Measurements from ENCODE around the gene SLC12A4. TPM values are rescaled to one million over a fixed set of nuclear protein-coding genes. Genes with fewer than 3 reads are reported as not detected.

The SLC12A4 gene
- total and polyA plus RNA-seq, 2 of the 13 experiments (the other 11 are each of a cell fraction or from before 2014, with no cell fraction given) = 65.1 to 84.3 TPM

- no peak for TF ChIP-seq ZNF597 (CRISPR knock-in tag; IDR thresholded peaks at IDR 0.05)
- no peak for TF ChIP-seq ZNF782 (CRISPR knock-in tag; IDR thresholded peaks at IDR 0.05; ENCODE audit: borderline replicate concordance)
- no peak for TF ChIP-seq ZSCAN5A (CRISPR knock-in tag; IDR thresholded peaks at IDR 0.05; ENCODE audit: borderline replicate concordance)
- peak; percentile 33 for TF ChIP-seq ZNF781 (CRISPR knock-in tag; IDR thresholded peaks at IDR 0.05; ENCODE audit: borderline replicate concordance, not compliant biosample characterization)
- no peak for TF ChIP-seq ZNF33A (CRISPR knock-in tag; IDR thresholded peaks at IDR 0.05; ENCODE audit: borderline replicate concordance)
- no peak for TF ChIP-seq SIX1 (CRISPR knock-in tag; IDR thresholded peaks at IDR 0.05; ENCODE audit: borderline replicate concordance)
- TF ChIP-seq PLRG1 (conservative IDR thresholded peaks at IDR 0.05) = no peak
- TF ChIP-seq PRPF4 (IDR thresholded peaks at IDR 0.05; ENCODE audit: low read depth, low read length, poor library complexity, severe bottlenecking) = no peak
- no peak for TF ChIP-seq RXRB (CRISPR knock-in tag; IDR thresholded peaks at IDR 0.05; ENCODE audit: borderline replicate concordance)
- no peak for TF ChIP-seq ZNF569 (CRISPR knock-in tag; IDR thresholded peaks at IDR 0.05; ENCODE audit: borderline replicate concordance)
- no peak for TF ChIP-seq HNRNPLL (IDR thresholded peaks at IDR 0.05; ENCODE audit: low read depth, low read length, poor library complexity, severe bottlenecking)
- TF ChIP-seq ZMYM2 (CRISPR knock-in tag; IDR thresholded peaks at IDR 0.05) = no peak
- no peak; the same call in 1 of the 2 replicates for TF ChIP-seq SPEN (CRISPR knock-in tag; IDR thresholded peaks at IDR 0.05; ENCODE audit: low read depth)
- no peak for TF ChIP-seq HMG20A (CRISPR knock-in tag; IDR thresholded peaks at IDR 0.05; ENCODE audit: borderline replicate concordance)
- TF ChIP-seq TBX3 (IDR thresholded peaks at IDR 0.05; ENCODE audit: borderline replicate concordance) = no peak
- peak; percentile 48; the same call in 1 of the 2 replicates for TF ChIP-seq ZNF296 (CRISPR knock-in tag; conservative IDR thresholded peaks at IDR 0.05)
- TF ChIP-seq ZNF816 (CRISPR knock-in tag; IDR thresholded peaks at IDR 0.05; ENCODE audit: borderline replicate concordance) = no peak
- no peak for TF ChIP-seq NKX3-1 (CRISPR knock-in tag; IDR thresholded peaks at IDR 0.05)
- TF ChIP-seq ZNF414 (CRISPR knock-in tag; IDR thresholded peaks at IDR 0.05) = no peak
- no peak for TF ChIP-seq ZNF616 (CRISPR knock-in tag; IDR thresholded peaks at IDR 0.05; ENCODE audit: low read depth)
- no peak for TF ChIP-seq ZNF644 (CRISPR knock-in tag; IDR thresholded peaks at IDR 0.05; ENCODE audit: low read depth)
- TF ChIP-seq ZNF510 (CRISPR knock-in tag; IDR thresholded peaks at IDR 0.05; ENCODE audit: low read depth) = no peak
- TF ChIP-seq KDM4B (CRISPR knock-in tag; IDR thresholded peaks at IDR 0.05) = no peak; the same call in 1 of the 2 replicates
- TF ChIP-seq MTA1 (CRISPR knock-in tag; IDR thresholded peaks at IDR 0.05; ENCODE audit: borderline replicate concordance) = no peak
- TF ChIP-seq ZNF556 (CRISPR knock-in tag; IDR thresholded peaks at IDR 0.05; ENCODE audit: borderline replicate concordance) = no peak
- no peak for TF ChIP-seq ZNF773 (CRISPR knock-in tag; IDR thresholded peaks at IDR 0.05; ENCODE audit: borderline replicate concordance)
- no peak for TF ChIP-seq RFX3 (CRISPR knock-in tag; IDR thresholded peaks at IDR 0.05)
- no peak for TF ChIP-seq NFIC (IDR thresholded peaks at IDR 0.05; ENCODE audit: low read length)
- TF ChIP-seq ZNF235 (CRISPR knock-in tag; IDR thresholded peaks at IDR 0.05; ENCODE audit: borderline replicate concordance) = no peak
- peak; percentile 42; the same call in 1 of the 2 replicates for TF ChIP-seq ELF1 (CRISPR knock-in tag; IDR thresholded peaks at IDR 0.05)
Observed at GRCh38 chr16:67893743-67894399, 74.6 kb downstream of the SLC12A4 start (continued).
